SK-MEL-5 (cell line): ENCODE measurements around the gene PHLDB1. TPM values are rescaled to one million over a fixed set of nuclear protein-coding genes. Genes with fewer than 3 reads are reported as not detected.
A peak's percentile ranks its signal among the peaks of the same experiment; 100 is the strongest.

ENCODE experiments used
- DNase-seq: peaks from one replicate; pipeline ENCODE4 v3.0.0-alpha.2; 2016; ENCODE audit warnings: low read depth, low spot score
- in situ Hi-C: cut with HindIII; loops from 2 replicates; pipeline ENCODE4 v1.10.0; 2016; ENCODE audit warnings: low sequenced_read_pairs, high pct_unique_total_duplicates, low pct_unique_long_range_greater_than_20kb
- total RNA-seq: library from RNA; depleted of rRNA; stranded (reverse); fragments of >200 nt; shearing (Covaris generic); gene quantifications from 2 replicates; pipeline ENCODE4 v1.2.3, GENCODE V29; 2014

The PHLDB1 gene
- total RNA-seq, 1 experiment from 2014 or later, result 20.8 TPM

GRCh38 chr11:118618115-118618990 is 10.9 kb downstream of the PHLDB1 start:
- in situ Hi-C loops, result no loop called here
- peak; percentile 68 for DNase-seq

DNA sequence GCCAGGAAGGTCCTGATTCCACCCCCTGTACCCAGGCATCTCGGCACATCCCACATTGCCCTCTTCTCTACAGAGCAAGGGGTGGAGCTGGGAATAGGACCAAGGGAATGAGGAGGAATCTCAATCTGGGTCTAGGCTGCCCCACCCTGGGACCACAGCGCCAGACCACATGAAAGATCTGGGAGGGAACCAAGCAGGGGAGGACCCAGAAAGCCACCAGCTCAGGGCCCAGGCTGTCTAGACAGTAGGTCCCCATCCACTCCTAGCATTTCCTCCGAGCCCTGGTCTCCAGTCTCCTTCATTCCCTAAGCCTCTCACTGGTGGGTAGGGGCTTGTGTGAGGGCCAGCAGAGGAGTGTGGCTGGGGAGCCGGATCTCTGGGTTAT is 11.6 kb downstream of the PHLDB1 start:
- in situ Hi-C loops, result no loop called here
- no peak for DNase-seq

GRCh38 chr11:118619444-118620197 is 12.2 kb downstream of the PHLDB1 start:
- in situ Hi-C loops, result no loop called here
- peak; percentile 28 for DNase-seq

DNA sequence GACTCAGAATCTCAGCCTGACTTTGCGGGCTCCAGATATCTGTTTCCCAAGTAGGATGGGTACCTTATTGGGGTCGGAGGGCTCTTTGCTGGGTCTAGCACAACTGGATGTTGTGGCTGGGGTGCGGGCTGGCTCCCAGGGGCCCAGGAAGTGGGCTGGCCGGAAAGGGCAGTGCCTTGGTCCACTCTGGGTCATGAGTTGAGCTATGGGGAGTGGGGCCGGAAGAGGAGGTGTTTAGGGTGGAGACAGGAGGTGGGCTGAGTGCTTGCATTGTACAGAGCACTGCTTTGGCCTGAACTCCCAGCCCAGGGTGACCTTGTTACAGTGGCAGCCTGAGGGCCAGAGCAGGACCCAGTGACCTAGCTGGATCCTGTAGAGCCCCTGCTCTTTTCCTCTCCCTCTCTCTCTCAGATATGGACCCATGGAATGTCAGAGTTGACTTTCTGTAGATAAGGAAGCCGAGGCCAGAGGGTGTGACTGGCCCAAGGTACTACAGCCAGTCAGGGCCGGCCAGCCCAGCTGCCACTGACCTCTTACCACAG is 13.2 kb downstream of the PHLDB1 start:
- in situ Hi-C loops, result no loop called here
- peak; percentile 78 for DNase-seq

DNA sequence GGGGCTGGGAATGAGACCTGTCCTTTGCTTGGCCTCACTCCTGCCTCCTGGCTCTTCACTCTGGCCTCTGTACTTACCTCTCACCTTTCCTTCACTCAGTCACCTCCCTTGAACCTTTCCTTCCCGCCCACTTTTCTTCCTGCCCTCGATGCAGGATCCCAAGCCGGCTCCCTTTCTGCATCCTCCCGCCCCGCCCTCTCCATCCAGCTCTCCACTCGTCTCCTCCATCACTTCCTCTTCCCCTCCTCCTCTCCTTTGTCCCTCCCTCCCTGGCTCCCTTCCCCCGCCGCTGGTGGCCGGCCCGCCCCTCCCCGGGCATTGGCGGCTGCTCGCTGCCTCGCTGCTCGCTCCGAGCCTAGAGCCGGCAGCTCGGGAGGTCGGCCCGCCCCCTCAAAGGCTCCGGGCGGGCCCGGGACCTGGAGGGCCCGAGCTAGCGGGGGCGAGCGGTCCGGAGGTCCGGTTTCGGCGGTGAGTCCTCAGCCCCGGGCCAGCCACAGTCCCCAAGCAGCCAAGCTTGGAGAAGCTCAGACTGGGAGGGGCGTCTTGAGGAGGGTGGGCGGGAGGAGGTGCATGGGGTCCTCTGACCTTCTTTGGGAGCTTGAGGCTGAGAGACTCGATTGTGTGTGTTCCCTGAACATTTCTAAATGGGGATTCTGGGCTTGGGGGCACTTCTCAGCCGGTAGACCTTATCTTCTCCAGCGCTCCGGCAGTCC is 13.8 kb downstream of the PHLDB1 start:
- in situ Hi-C loops, result no loop called here
- peak; percentile 83 for DNase-seq

DNA sequence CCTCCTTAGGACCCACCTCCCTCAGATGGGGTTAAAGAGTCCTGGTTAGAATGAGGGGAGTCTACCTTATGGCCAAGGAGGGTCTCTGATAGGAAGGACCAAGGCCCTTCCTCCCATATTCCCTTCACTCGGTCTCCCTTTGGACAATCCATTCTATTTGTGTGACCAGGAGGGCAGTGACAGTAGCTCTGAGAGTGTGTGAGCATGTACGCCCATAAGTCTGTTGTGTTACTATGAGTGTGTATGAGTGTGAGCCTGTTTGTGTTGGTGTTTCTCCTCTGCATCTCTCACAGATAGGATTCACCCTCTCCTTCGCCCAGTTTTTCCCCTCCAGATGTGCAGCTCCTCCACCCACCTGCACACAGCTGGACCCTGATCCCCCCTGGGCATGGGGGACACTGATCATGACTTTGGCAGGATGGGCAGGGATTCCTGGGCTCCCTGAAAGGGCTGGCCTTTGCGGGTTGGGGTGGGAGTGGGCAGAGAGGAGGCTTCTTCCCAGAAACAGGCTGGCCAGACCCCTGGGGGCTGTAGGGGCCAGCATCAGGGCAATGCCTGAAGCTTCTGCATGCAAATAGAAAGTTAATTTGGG is 14.5 kb downstream of the PHLDB1 start:
- in situ Hi-C loops, result no loop called here
- DNase-seq, result no peak

DNA sequence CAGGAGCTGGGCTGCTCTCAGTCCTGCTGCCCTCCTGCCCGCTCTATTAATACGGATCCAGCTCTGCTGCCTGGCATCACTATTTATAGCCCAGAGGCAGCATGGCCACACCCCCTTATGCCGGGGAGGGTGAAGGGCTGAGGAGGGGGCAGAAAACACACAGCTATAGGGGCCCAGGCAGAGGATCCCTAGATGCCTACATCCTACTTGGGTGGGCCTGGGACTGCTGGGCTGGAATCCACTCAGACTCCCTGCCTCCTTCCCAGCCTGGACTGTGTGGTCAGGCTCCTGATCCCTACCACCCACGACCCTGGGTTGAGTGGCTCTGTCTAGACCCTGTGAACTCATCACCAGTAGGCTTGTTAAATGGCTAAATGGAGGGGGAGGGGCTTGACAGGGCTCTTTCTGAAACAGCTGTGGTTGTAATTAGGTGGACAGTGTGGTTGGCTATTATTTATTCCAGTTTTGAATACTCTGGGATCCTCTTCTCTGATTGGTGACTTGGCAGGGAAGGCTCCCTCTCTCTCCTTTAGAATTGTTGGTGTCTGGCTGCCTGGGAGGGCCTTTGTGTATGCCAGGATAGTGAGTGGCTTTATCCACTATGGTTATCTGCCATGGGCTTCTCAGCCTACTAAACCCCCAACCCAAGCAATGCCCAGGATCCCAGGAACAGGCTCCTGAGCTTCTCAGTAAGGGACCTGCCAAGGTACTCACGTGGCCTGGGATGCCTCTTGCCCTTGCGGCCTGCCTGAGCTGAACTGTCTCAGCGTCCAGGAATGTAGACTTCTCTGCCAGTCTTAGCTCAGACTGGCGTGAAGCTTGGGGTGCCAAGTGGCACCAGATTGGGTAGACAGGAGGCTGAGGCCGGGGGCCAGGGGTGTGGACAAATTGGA is 15.2 kb downstream of the PHLDB1 start:
- no peak for DNase-seq

DNA sequence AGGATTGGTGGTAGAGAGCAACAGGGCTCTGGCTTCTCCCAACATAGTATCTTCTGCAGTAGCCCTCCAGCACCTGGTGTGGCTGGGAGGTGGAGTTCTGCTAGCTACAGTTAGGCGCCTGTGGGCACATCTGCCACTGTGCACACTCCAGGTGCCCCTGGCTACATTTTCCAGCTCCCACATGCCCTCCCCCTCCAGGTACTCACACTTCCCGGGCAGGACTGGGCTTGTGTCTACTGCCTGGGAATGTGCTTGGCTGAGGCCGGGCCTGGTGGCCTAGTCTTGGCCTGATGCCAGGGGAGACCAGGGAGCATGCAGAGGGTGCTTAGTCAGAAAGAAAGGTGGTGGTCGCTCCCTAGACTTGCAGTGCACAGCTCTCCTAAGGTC is 15.8 kb downstream of the PHLDB1 start:
- in situ Hi-C loops, result no loop called here
- DNase-seq, result no peak

More for the DNA sequence above, 15.2 kb downstream of the PHLDB1 start:
- in situ Hi-C loops, result no loop called here

DNA sequence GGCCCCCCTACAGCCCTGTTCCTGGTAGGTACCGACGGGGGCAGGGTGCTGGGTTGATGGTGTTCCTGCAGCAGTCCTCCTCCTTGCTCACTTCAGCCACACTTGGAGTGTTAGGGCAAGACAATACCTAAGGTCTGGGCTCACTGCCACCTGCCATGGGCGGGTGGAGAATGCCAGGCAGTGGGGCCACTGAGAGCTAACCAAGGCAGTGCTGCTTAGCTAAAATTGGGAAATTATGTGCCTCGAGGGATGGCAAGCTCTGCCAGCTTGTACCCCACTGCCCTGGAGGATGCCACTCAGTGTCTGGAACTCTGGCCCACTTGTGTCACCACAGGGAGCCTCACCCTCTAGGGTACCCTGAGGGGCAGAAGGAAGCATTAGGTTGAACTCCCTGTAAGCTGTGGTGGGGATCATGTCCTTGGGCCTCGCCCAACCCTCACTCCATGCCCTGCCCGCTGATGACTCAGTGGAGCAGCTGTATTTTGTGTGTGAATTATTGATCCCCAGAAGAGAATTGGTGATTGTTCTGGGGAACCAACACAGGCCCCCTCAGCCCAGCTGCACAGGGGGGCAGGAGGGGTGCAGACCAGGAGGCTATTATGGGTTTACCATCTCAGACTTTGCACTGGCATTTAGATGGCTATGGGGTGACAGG is 17.7 kb downstream of the PHLDB1 start:
- no peak for DNase-seq
- in situ Hi-C loops, result no loop called here

DNA sequence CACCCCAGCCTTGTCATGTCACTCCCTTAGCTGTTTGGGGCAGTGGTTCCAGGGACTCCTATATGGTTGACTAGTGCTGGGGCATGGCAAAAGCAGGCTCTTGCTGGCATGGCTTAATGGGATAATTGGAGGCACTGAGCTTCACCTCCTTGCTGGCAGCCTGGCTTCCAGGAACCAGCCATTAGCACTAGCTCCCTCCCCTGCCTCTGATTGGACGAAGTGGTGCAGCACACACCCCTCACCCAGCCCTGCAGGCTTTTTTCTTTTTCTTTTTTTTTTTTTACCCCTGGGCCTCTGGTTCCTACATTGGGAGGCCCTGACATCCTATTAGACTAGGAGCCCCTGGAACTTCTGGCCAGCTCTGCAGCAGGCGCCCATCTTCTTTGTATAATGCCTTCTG is 18.6 kb downstream of the PHLDB1 start:
- DNase-seq, result no peak
- in situ Hi-C loops, result no loop called here

DNA sequence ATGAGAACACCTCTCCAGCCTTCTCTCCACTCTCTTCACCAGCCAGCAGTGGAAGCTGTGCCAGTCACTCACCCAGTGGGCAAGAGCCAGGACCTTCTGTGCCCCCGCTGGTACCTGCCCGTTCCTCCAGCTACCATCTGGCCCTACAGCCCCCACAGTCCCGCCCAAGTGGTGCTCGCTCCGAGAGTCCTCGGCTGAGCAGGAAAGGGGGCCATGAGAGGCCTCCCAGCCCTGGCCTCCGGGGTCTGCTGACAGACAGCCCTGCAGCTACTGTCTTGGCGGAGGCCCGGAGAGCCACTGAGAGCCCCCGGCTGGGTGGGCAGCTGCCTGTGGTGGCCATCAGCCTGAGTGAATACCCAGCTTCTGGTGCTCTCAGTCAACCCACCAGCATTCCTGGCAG is 20.2 kb downstream of the PHLDB1 start:
- in situ Hi-C loops, result no loop called here
- no peak for DNase-seq

- no peak for DNase-seq
- in situ Hi-C loops, result no loop called here
These were observed 20.6 kb downstream of the PHLDB1 start for GRCh38 chr11:118628031-118628430.

- no peak for DNase-seq
These were observed 21.0 kb downstream of the PHLDB1 start for GRCh38 chr11:118628432-118628831.

DNA sequence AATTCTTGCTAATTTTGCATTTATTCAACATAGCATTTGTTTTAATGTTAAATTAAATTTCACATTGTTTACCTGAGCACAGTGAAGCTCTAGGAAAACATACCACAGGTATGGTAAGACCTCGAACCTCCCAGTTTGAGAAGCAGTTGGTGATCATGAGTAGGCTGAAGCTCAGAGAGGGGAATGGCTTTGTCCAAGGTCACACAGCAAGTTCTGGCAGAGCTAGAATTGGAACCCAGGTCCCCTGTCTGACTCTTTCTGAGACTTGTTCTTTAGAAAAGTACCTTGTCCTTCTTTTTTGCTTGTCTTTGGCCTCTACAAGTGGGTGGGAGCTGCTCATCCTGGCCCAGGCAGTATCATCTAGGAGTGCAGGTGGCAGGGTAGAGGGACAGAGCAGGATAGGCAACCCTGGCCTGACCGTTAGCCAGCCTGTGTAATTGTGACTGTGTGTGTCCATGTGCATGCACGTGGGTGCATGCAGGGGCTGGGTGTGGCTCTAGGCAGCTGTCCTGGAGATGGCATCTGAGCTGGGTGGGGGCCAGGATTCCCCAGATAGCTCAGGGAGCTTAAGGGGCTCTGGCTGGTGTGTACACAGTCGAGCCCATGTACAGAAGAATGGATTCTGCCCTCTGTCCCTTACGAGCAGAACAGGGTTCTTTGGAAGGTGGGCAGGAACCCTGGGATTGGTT is 21.6 kb downstream of the PHLDB1 start:
- DNase-seq, result no peak
- in situ Hi-C loops, result no loop called here

More at GRCh38 chr11:118628432-118628831, 21.0 kb downstream of the PHLDB1 start:
- in situ Hi-C loops, result no loop called here

DNA sequence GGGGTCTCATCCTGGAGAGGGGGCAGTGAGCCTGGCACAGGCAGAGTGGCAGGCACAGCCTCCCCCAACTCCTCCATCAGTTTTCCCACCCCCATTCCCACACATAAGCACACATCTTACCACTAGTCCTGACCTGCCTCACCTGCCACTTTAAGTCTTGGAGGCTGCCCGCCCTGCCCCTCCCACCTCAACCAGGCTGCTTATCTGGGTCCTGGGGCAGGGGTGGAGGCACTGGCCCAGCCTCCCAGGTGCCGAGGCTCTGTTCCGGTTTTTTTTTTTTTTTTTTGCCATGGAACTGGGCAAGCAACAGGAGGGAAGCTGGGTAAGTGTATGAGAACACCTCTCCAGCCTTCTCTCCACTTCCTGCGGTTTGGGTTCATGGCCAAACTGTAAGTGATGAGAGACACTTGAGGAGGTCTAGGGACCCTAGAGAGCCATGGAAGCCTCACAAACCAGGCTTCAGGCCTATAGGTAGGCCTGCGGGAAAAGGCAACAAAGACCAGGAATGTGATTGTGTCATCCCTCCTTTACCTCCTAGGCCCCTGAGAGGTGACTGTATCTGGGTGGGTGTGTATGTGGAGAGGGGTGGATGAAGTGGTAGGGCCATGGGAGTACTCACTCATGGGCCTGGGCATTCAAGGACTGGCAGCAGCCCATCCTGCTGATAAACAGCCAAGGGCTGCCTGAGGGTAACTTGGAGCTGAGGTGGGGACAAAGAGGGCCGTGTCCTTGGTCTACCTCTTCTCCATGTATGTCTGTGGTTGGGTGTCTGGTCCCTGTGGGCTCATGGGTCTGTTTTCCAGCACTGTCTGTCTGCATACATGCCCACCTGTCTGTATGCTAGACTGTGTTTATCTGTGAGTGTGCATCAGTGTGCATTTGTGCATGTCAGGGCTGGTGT is 22.6 kb downstream of the PHLDB1 start:
- in situ Hi-C loops, result no loop called here
- no peak for DNase-seq
